H1 (cell line): Measurements from ENCODE around the gene SHLD1. TPM values are rescaled to one million over a fixed set of nuclear protein-coding genes. Genes with fewer than 3 reads are reported as not detected.

Source experiments
- CTCF ChIA-PET: fragments of 300-600 bp; sonication (Branson Sonifier 250); formaldehyde crosslinking; loops from one replicate; lab custom pipeline; 2021; ENCODE audit not compliant: partially characterized antibody; lab: Charles Lee
- POLR2A ChIA-PET: fragments of 300-600 bp; sonication (Branson Sonifier 250); formaldehyde crosslinking; loops from one replicate; lab custom pipeline; 2021; ENCODE audit warnings: inconsistent platforms; ENCODE audit not compliant: partially characterized antibody; lab: Charles Lee
- DNase-seq, 2 experiments: peaks; one replicate each; pipeline versions ENCODE4 v3.0.0 to v3.0.0-alpha.2; 2010 to 2022; ENCODE audit warnings: low spot score in 2 of 2, low read depth in 1 of 2, mixed read lengths in 1 of 2
- FAIRE-seq: peaks from 2 replicates; lab custom pipeline; 2011; peaks lifted over from hg19 to GRCh38; lab: Jason Lieb, UNC
- H2AFZ ChIP-seq: 2 replicates; pipeline ENCODE4 v1.8.1; 2012; ENCODE audit warnings: low read length, inconsistent platforms
- H2AK5ac ChIP-seq: 2 replicates; pipeline ENCODE4 v1.6.1; 2013; ENCODE audit warnings: low read depth, low read length
- H2BK120ac ChIP-seq: replicated peaks from 2 replicates; pipeline ENCODE3; 2013; ENCODE audit warnings: low read depth, low read length, inconsistent platforms
- H2BK12ac ChIP-seq: 2 replicates; pipeline ENCODE4 v1.6.1; 2013; ENCODE audit warnings: low read depth, low read length
- H2BK15ac ChIP-seq: 2 replicates; pipeline ENCODE4 v1.6.1; 2013; ENCODE audit warnings: low read length
- H2BK20ac ChIP-seq: 2 replicates; pipeline ENCODE4 v1.6.1; 2013; ENCODE audit warnings: low read length
- H2BK5ac ChIP-seq: 2 replicates; pipeline ENCODE4 v1.6.1; 2013; ENCODE audit warnings: low read depth, low read length
- H3K14ac ChIP-seq: 2 replicates; pipeline ENCODE4 v1.6.1; 2013; ENCODE audit warnings: inconsistent platforms; ENCODE audit not compliant: insufficient read length
- H3K18ac ChIP-seq: 2 replicates; pipeline ENCODE4 v1.6.1; 2013; ENCODE audit warnings: low read length; ENCODE audit errors: extremely low read depth
- H3K23ac ChIP-seq: 2 replicates; pipeline ENCODE4 v1.6.1; 2013; ENCODE audit warnings: inconsistent platforms; ENCODE audit not compliant: insufficient read length
- H3K23me2 ChIP-seq: 2 replicates; pipeline ENCODE4 v1.6.1; 2013; ENCODE audit warnings: low read depth, low read length
- H3K27ac ChIP-seq: 2 replicates; pipeline ENCODE4 v1.6.1; 2011; ENCODE audit warnings: low read depth, low read length, inconsistent platforms
- H3K27me3 ChIP-seq, 4 experiments: replicated peaks in 1 of 4; 1 replicate in 1 of 4; 2 replicates in 3 of 4; pipeline versions ENCODE4 v1.6.1 to v1.8.1; 2011 to 2013; ENCODE audit warnings: low read length in 3 of 4, mild to moderate bottlenecking in 3 of 4, inconsistent platforms in 2 of 4, mixed read lengths in 2 of 4, moderate library complexity in 1 of 4; ENCODE audit not compliant: control insufficient read depth in 3 of 4, insufficient read depth in 3 of 4; ENCODE audit errors: extremely low read depth in 1 of 4
- H3K36me3 ChIP-seq, 4 experiments: 2 replicates each; pipeline versions ENCODE4 v1.6.1 to v1.8.1; 2011 to 2013; ENCODE audit warnings: mild to moderate bottlenecking in 4 of 4, low read length in 3 of 4, moderate library complexity in 2 of 4, control low read depth in 1 of 4, inconsistent platforms in 1 of 4; ENCODE audit not compliant: insufficient read depth in 4 of 4, control insufficient read depth in 2 of 4
- H3K4ac ChIP-seq: replicated peaks from 2 replicates; pipeline ENCODE3; 2013; ENCODE audit warnings: low read length, low read depth, mixed read lengths, inconsistent platforms; ENCODE audit not compliant: insufficient read length
- H3K4me1 ChIP-seq, 4 experiments: replicated peaks in 1 of 4; 1 replicate in 1 of 4; 2 replicates in 3 of 4; pipeline versions ENCODE4 v1.6.1 to v1.8.1; 2011 to 2013; ENCODE audit warnings: low read length in 3 of 4, inconsistent platforms in 2 of 4, mixed read lengths in 1 of 4; ENCODE audit not compliant: insufficient read depth in 4 of 4, control insufficient read depth in 3 of 4
- H3K4me2 ChIP-seq, 2 experiments: 2 replicates each; pipeline versions ENCODE4 v1.6.1 to v1.8.1; 2011 to 2013; ENCODE audit warnings: low read depth in 2 of 2, low read length in 2 of 2, control low read depth in 1 of 2, inconsistent platforms in 1 of 2, mild to moderate bottlenecking in 1 of 2; ENCODE audit not compliant: insufficient read depth in 1 of 2
- H3K4me3 ChIP-seq, 4 experiments: fragments of 200-600, 300-600 bp in 1 of 4; sonication (generic), shearing (Covaris generic), sonication (Bioruptor Twin) in 1 of 4; 2 replicates each; pipeline versions ENCODE4 v1.5.1 to v1.8.1; 2011 to 2016; ENCODE audit warnings: low read length in 4 of 4, low read depth in 3 of 4, control low read depth in 2 of 4, inconsistent platforms in 2 of 4, mild to moderate bottlenecking in 2 of 4, mixed read lengths in 1 of 4, moderate library complexity in 1 of 4; ENCODE audit not compliant: insufficient read depth in 2 of 4; ENCODE audit errors: extremely low read depth in 1 of 4
- H3K56ac ChIP-seq: replicated peaks from 2 replicates; pipeline ENCODE3; 2013; ENCODE audit warnings: low read depth, mild to moderate bottlenecking, mixed read lengths, low read length, inconsistent platforms; ENCODE audit not compliant: insufficient read length
- H3K79me1 ChIP-seq: 2 replicates; pipeline ENCODE4 v1.6.1; 2013; ENCODE audit warnings: low read depth, low read length, control low read depth
- H3K79me2 ChIP-seq, 2 experiments: 2 replicates each; pipeline versions ENCODE4 v1.6.1 to v1.8.1; 2012 to 2013; ENCODE audit warnings: low read length in 2 of 2, mild to moderate bottlenecking in 2 of 2, inconsistent platforms in 1 of 2; ENCODE audit not compliant: insufficient read depth in 2 of 2, control insufficient read depth in 1 of 2
- H3K9ac ChIP-seq, 4 experiments: replicated peaks in 1 of 4; 1 replicate in 1 of 4; 2 replicates in 3 of 4; pipeline versions ENCODE4 v1.6.1 to v1.8.1; 2011 to 2013; ENCODE audit warnings: low read depth in 3 of 4, low read length in 3 of 4, control low read depth in 2 of 4, mild to moderate bottlenecking in 2 of 4, moderate library complexity in 2 of 4, inconsistent platforms in 1 of 4; ENCODE audit errors: extremely low read depth in 1 of 4
- H3K9me3 ChIP-seq, 2 experiments: 2 replicates each; pipeline versions ENCODE4 v1.6.1 to v1.8.1; 2012 to 2013; ENCODE audit warnings: mild to moderate bottlenecking in 2 of 2, moderate library complexity in 2 of 2, control low read depth in 1 of 2, inconsistent platforms in 1 of 2, low read depth in 1 of 2, low read length in 1 of 2, mixed read lengths in 1 of 2; ENCODE audit not compliant: insufficient read depth in 2 of 2
- H4K20me1 ChIP-seq, 2 experiments: replicated peaks in 1 of 2; 2 replicates each; pipeline versions ENCODE3 to v1.8.1; 2011 to 2013; ENCODE audit warnings: inconsistent platforms in 2 of 2, low read length in 2 of 2, mild to moderate bottlenecking in 1 of 2; ENCODE audit not compliant: insufficient read depth in 2 of 2, control insufficient read depth in 1 of 2
- H4K5ac ChIP-seq: 2 replicates; pipeline ENCODE4 v1.6.1; 2013; ENCODE audit warnings: low read length, low read depth, mixed read lengths, inconsistent platforms; ENCODE audit not compliant: insufficient read length
- H4K8ac ChIP-seq: 2 replicates; pipeline ENCODE4 v1.8.0; 2013; ENCODE audit warnings: mild to moderate bottlenecking, moderate library complexity, low read length, inconsistent platforms; ENCODE audit not compliant: insufficient read depth; ENCODE audit errors: extremely low read depth
- H4K91ac ChIP-seq: replicated peaks from 2 replicates; pipeline ENCODE3; 2013; ENCODE audit warnings: low read length, mixed read lengths, inconsistent platforms; ENCODE audit not compliant: insufficient read length
- BACH1 ChIP-seq: IDR thresholded peaks from 2 replicates; pipeline ENCODE4 v1.6.1; 2012; ENCODE audit warnings: low read length, improper control_type of control experiment
- BCL11A ChIP-seq, 2 experiments: IDR thresholded peaks; one replicate each; pipeline ENCODE4 v1.6.1; 2011; ENCODE audit warnings: low read depth in 2 of 2, low read length in 2 of 2, mild to moderate bottlenecking in 2 of 2
- CBX8 ChIP-seq: fragments of 300-800, 300-1000 bp; sonication (generic); IDR thresholded peaks from 2 replicates; pipeline ENCODE4 v1.7.1; 2016; ENCODE audit warnings: low read depth, low read length, borderline replicate concordance
- CREB1 ChIP-seq: IDR thresholded peaks from 2 replicates; pipeline ENCODE4 v1.6.1; 2012; ENCODE audit warnings: inconsistent platforms
- FOSL1 ChIP-seq: IDR thresholded peaks from 2 replicates; pipeline ENCODE4 v1.6.1; 2011; ENCODE audit warnings: mild to moderate bottlenecking, low read depth, low read length, moderate library complexity; ENCODE audit not compliant: insufficient read depth
- GABPA ChIP-seq: IDR thresholded peaks from 2 replicates; pipeline ENCODE4 v1.6.1; 2011; ENCODE audit warnings: mild to moderate bottlenecking, low read length, moderate library complexity, borderline replicate concordance; ENCODE audit not compliant: insufficient read depth
- PHF8 ChIP-seq: fragments of 200-600 bp; sonication (generic); conservative IDR thresholded peaks from 2 replicates; pipeline ENCODE4 v1.7.1; 2012; ENCODE audit warnings: low read depth, mild to moderate bottlenecking, inconsistent platforms, low read length, moderate library complexity
- POLR2A ChIP-seq, 2 experiments: IDR thresholded peaks; 1 replicate in 1 of 2; 2 replicates in 1 of 2; pipeline ENCODE4 v1.6.1; 2011; ENCODE audit warnings: low read depth in 2 of 2, low read length in 2 of 2, mild to moderate bottlenecking in 2 of 2; ENCODE audit errors: control extremely low read depth in 1 of 2
- POLR2AphosphoS5 ChIP-seq: IDR thresholded peaks from 2 replicates; pipeline ENCODE4 v1.6.1; 2011; ENCODE audit warnings: low read depth, low read length
- SP2 ChIP-seq: IDR thresholded peaks from 2 replicates; pipeline ENCODE4 v1.6.1; 2012; ENCODE audit warnings: mild to moderate bottlenecking, low read length, inconsistent platforms
- TAF1 ChIP-seq: IDR thresholded peaks from 2 replicates; pipeline ENCODE4 v1.6.1; 2011; ENCODE audit warnings: mild to moderate bottlenecking, low read depth, low read length
- TBP ChIP-seq: IDR thresholded peaks from 2 replicates; pipeline ENCODE4 v1.6.1; 2011; ENCODE audit warnings: low read depth, low read length, improper control_type of control experiment
- USF2 ChIP-seq: IDR thresholded peaks from 2 replicates; pipeline ENCODE4 v1.6.1; 2011; ENCODE audit warnings: low read length, improper control_type of control experiment
- WGBS, 2 experiments: shearing (Covaris generic) in 1 of 2; methylation state at CpG; one replicate each; pipeline versions ENCODE4 v1.1.6 to v1.1.7; 2013 to 2015; ENCODE audit warnings: low lambda C conversion rate in 2 of 2, mixed read lengths in 2 of 2, inconsistent platforms in 1 of 2, low coverage in 1 of 2, missing lambda C conversion rate in 1 of 2; ENCODE audit not compliant: insufficient replicate concordance in 2 of 2, insufficient coverage in 1 of 2, insufficient read length in 1 of 2; ENCODE audit errors: extremely low coverage in 1 of 2, missing lambda C conversion rate in 1 of 2; 5-methylcytosine and 5-hydroxymethylcytosine counted together
- polyA plus RNA-seq, 7 experiments: library from polyadenylated mRNA; depleted of rRNA in 3 of 7; stranded (reverse) in 5 of 7; unstranded in 2 of 7; fragments of >200 nt in 5 of 7; fragments of 200-250 nt in 2 of 7; gene quantifications; 1 replicate in 5 of 7; 2 replicates in 1 of 7; 4 replicates in 1 of 7; pipeline versions ENCODE4 v1.2.1 to v1.2.3, GENCODE V29; 2011 to 2013; ENCODE audit warnings: missing spikeins in 2 of 7, mixed read lengths in 2 of 7
- total RNA-seq: library from RNA; stranded (reverse); fragmentation: NEBNext Ultra II Directional; extraction: Animal tissue kit (Norgen Biotek cat#: 25700); gene quantifications from 2 replicates; pipeline ENCODE4 v1.2.1, GENCODE V29; 2021

The SHLD1 gene
- total and polyA plus RNA-seq, 2 of the 8 experiments (the other 6 are each of a cell fraction or from before 2014, with no cell fraction given), result 4.2 to 6.5 TPM

GRCh38 chr20:5714261-5715041 is 35.8 kb upstream of the SHLD1 start:
- Histone ChIP-seq H3K4ac (no peak overlapping the region), H3K4me2 (no peak overlapping the region), H3K23me2 (no peaks in the 10 kb centered on the region; the same call in 1 of the 2 replicates), H2BK20ac (no peak overlapping the region), H2BK120ac (no peak overlapping the region), H3K9me3 (no peaks in the 10 kb centered on the region), H3K23ac (no peak overlapping the region), H3K18ac (no peak overlapping the region), H4K20me1 (no peaks in the 10 kb centered on the region), H3K4me1 (no peaks in the 10 kb centered on the region), H3K4me3 (no peak overlapping the region), H3K36me3 (no peaks in the 10 kb centered on the region), H3K27me3 (no peaks in the 10 kb centered on the region), H3K79me2 (no peaks in the 10 kb centered on the region), H3K79me1 (no peaks in the 10 kb centered on the region; the same call in 1 of the 2 replicates), H2BK5ac (no peak overlapping the region), H2AFZ (no peak overlapping the region), H4K5ac (no peak overlapping the region), H3K56ac (no peak overlapping the region), H4K8ac (no peak overlapping the region), H3K27ac (no peak overlapping the region), H3K14ac (no peak overlapping the region), H4K91ac (no peak overlapping the region), H2BK15ac (no peak overlapping the region), H2BK12ac (no peak overlapping the region), H3K9ac (no peak overlapping the region), H2AK5ac (no peak overlapping the region)
- ChIA-PET CTCF (no interaction called here), POLR2A (no interaction called here)
- 84% methylated on average over 4 of the region's 4 CpGs; no CpG with 5 or more reads in 1 of the 2 experiments for WGBS, 2 experiments
- DNase-seq (no peak), FAIRE-seq (peak; percentile 36)
- TF ChIP-seq TAF1, result no peak
- TF ChIP-seq PHF8, result no peak
- no peak for TF ChIP-seq TBP
- no peak for TF ChIP-seq BACH1
- TF ChIP-seq POLR2AphosphoS5, result no peak
- no peak for TF ChIP-seq GABPA
- TF ChIP-seq SP2, result no peak
- no peak for TF ChIP-seq BCL11A (IDR thresholded peaks at IDR 0.05; ENCODE audit: low read depth in 2 of 2, low read length in 2 of 2)
- no peak for TF ChIP-seq USF2
- no peak for TF ChIP-seq POLR2A (IDR thresholded peaks at IDR 0.05; ENCODE audit: control extremely low read depth in 1 of 2, low read depth in 2 of 2, low read length in 2 of 2)
- TF ChIP-seq FOSL1, result no peak
- no peak for TF ChIP-seq CREB1
- no peak for TF ChIP-seq CBX8
